SIG-M5 treated with dmso at 0.1 percent for 504 hours (cell line): ENCODE measurements around the gene SYNE1.

Experiments used
- DNase-seq: peaks from one replicate; lab custom pipeline; 2025; ENCODE audit not compliant: unreplicated experiment; lab: John Stamatoyannopoulos, UW

The SYNE1 gene

GRCh38 chr6:152296648-152297376 lies 340.4 kb downstream of the SYNE1 start:
- DNase-seq, result no peak

- DNase-seq, result no peak
Measured at GRCh38 chr6:152295920-152296319, 341.2 kb downstream of the SYNE1 start.

- no peak for DNase-seq
Measured at GRCh38 chr6:152295346-152295745, 341.8 kb downstream of the SYNE1 start.

- no peak for DNase-seq
Measured at GRCh38 chr6:152293404-152293803, 343.8 kb downstream of the SYNE1 start.

- DNase-seq, result no peak
Measured at GRCh38 chr6:152292555-152292954, 344.6 kb downstream of the SYNE1 start.

- no peak for DNase-seq
Measured at GRCh38 chr6:152290693-152291092, 346.5 kb downstream of the SYNE1 start.

GRCh38 chr6:152277826-152278329 lies 359.3 kb downstream of the SYNE1 start:
- DNase-seq, result no peak

- DNase-seq, result no peak
Measured at GRCh38 chr6:152273638-152274037, 363.5 kb downstream of the SYNE1 start.

GRCh38 chr6:152273002-152273401 lies 364.2 kb downstream of the SYNE1 start:
- DNase-seq, result no peak

GRCh38 chr6:152272486-152272885 lies 364.7 kb downstream of the SYNE1 start:
- DNase-seq, result no peak

GRCh38 chr6:152271776-152272464 lies 365.2 kb downstream of the SYNE1 start:
- no peak for DNase-seq

- DNase-seq, result no peak
Measured at GRCh38 chr6:152270301-152270925, 366.7 kb downstream of the SYNE1 start.

- no peak for DNase-seq
Measured at GRCh38 chr6:152268846-152269442, 368.2 kb downstream of the SYNE1 start.

- no peak for DNase-seq
Measured at GRCh38 chr6:152267967-152268845, 369.0 kb downstream of the SYNE1 start.

GRCh38 chr6:152265651-152266050 lies 371.5 kb downstream of the SYNE1 start:
- DNase-seq, result no peak

GRCh38 chr6:152263582-152263981 lies 373.6 kb downstream of the SYNE1 start:
- no peak for DNase-seq

GRCh38 chr6:152261179-152261578 lies 376.0 kb downstream of the SYNE1 start:
- no peak for DNase-seq

- DNase-seq, result no peak
Measured at GRCh38 chr6:152259234-152259633, 377.9 kb downstream of the SYNE1 start.

GRCh38 chr6:152257581-152257980 lies 379.6 kb downstream of the SYNE1 start:
- DNase-seq, result no peak

GRCh38 chr6:152250127-152250526 lies 387.0 kb downstream of the SYNE1 start:
- DNase-seq, result no peak

GRCh38 chr6:152248980-152249379 lies 388.2 kb downstream of the SYNE1 start:
- DNase-seq, result no peak
